ENCODE results near the gene BMPR1A. TPM values are rescaled to one million over a fixed set of nuclear protein-coding genes. Genes with fewer than 3 reads are reported as not detected.

Gene BMPR1A
- total RNA-seq, 1 experiment from 2014 or later = 42.6 TPM

DNA sequence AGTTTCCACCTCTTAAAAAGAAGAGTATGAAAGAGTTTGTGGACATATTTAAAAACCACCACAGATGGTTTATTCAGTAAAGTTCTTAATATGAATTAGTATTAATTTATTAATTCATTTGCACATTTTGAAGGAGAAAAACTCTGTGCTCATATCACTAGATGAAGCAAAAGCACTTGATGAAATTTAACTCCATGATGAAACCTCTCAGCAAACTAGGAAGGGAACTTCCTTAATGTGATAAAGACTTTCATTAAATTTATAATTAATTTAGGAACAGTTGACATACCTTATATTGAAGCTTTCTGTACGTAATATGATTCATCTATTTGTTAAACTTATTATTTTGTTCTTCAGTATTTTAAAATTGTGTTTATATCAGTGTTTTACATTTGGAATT is 101.6 kb downstream of the BMPR1A start (continued):
- TF ChIP-seq, protein P1, sequence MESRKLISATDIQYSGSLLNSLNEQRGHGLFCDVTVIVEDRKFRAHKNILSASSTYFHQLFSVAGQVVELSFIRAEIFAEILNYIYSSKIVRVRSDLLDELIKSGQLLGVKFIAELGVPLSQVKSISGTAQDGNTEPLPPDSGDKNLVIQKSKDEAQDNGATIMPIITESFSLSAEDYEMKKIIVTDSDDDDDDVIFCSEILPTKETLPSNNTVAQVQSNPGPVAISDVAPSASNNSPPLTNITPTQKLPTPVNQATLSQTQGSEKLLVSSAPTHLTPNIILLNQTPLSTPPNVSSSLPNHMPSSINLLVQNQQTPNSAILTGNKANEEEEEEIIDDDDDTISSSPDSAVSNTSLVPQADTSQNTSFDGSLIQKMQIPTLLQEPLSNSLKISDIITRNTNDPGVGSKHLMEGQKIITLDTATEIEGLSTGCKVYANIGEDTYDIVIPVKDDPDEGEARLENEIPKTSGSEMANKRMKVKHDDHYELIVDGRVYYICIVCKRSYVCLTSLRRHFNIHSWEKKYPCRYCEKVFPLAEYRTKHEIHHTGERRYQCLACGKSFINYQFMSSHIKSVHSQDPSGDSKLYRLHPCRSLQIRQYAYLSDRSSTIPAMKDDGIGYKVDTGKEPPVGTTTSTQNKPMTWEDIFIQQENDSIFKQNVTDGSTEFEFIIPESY (IDR thresholded peaks at IDR 0.05; ENCODE audit: extremely low read depth, insufficient replicate concordance, low read length) = no peak
- TF ChIP-seq ZNF274 (IDR thresholded peaks at IDR 0.05; ENCODE audit: low read depth, low read length) (no peak), CTCF (IDR thresholded peaks at IDR 0.05 in 2 of 3, conservative IDR thresholded peaks at IDR 0.05 in 1 of 3; ENCODE audit: borderline replicate concordance in 1 of 3, insufficient read depth in 1 of 3, low read depth in 2 of 3, low read length in 2 of 3) (no peak), SIN3A (IDR thresholded peaks at IDR 0.05; ENCODE audit: low read depth) (no peak), JUND (IDR thresholded peaks at IDR 0.05) (no peak)
- TF ChIP-seq, protein P2, sequence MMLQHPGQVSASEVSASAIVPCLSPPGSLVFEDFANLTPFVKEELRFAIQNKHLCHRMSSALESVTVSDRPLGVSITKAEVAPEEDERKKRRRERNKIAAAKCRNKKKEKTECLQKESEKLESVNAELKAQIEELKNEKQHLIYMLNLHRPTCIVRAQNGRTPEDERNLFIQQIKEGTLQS (IDR thresholded peaks at IDR 0.05) = no peak

DNA sequence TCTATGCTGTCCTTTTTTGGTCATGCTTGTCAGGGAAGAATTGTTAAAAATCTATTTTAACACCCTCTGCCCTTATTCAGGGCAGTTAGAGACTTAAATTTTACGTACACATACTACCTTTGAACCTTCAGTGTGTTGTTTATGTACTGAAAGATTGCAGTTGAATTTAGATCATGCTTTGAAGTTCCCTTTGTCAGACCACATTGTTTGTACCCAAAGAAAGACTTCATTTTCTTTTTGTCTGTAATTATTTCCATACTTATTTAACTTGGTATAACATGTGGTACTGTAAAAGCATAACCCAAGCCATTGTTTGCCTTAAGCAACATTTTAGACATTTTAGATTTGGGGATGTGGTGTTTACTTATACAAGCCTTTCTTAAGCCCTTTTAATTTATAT is 104.9 kb downstream of the BMPR1A start:
- Histone ChIP-seq H3K4me3 (replicated peaks in 1 of 2; ENCODE audit: low read depth in 1 of 2, low read length in 2 of 2) (no peak overlapping the region), H2AFZ (ENCODE audit: low read depth, low read length, poor library complexity, severe bottlenecking) (no peak overlapping the region), H4K20me1 (ENCODE audit: insufficient read depth) (no peaks in the 10 kb centered on the region), H3K9me3 (ENCODE audit: control insufficient read depth in 1 of 2, insufficient read depth in 1 of 2, low read depth in 1 of 2, low read length in 2 of 2) (no peaks in the 10 kb centered on the region), H3K9me2 (ENCODE audit: insufficient read depth) (peaks cover 4% of the 10 kb centered on the region; the same call in 1 of the 2 replicates), H3K4me2 (ENCODE audit: low read length) (no peak overlapping the region), H3K27me3 (ENCODE audit: insufficient read depth, low read length) (no peaks in the 10 kb centered on the region), H3K4me1 (ENCODE audit: control insufficient read depth in 1 of 2, insufficient read depth in 2 of 2, low read length in 2 of 2) (no peaks in the 10 kb centered on the region), H3K9ac (ENCODE audit: low read length) (no peak overlapping the region), H3K27ac (ENCODE audit: low read depth, low read length) (no peak overlapping the region), H3K79me2 (ENCODE audit: insufficient read depth, low read length) (no peaks in the 10 kb centered on the region), H3K36me3 (ENCODE audit: control insufficient read depth in 1 of 2, insufficient read depth in 2 of 2, low read length in 2 of 2) (0 out of 4 replicates have a peak, but pooled peaks cover 0 to 2% of the 10 kb centered on the region in 2 experiments)
- ChIA-PET CTCF (no interaction called here), POLR2A (no interaction called here), RAD21 (ENCODE audit: low non-redundant PET in 1 of 2, low total read pairs in 2 of 2, uncharacterized antibody in 2 of 2, unreplicated experiment in 2 of 2) (no interaction called here)
- intact Hi-C loops (cut with micrococcal nuclease) = no loop called here
- no peak for DNase-seq (ENCODE audit: low read depth, low spot score)
- no peak for ATAC-seq
- BruUV-seq (replicated peaks) = no TSS peak
- TF ChIP-seq TCF7L2 (IDR thresholded peaks at IDR 0.05; ENCODE audit: borderline replicate concordance, extremely low read depth, insufficient read depth, insufficient read length) (no peak), CBX3 (IDR thresholded peaks at IDR 0.05; ENCODE audit: low read depth) (no peak), EZH2 (IDR thresholded peaks at IDR 0.05) (no peak), YY1 (IDR thresholded peaks at IDR 0.05; ENCODE audit: extremely low read depth, insufficient replicate concordance, low read depth, low read length) (no peak), REST (IDR thresholded peaks at IDR 0.05; ENCODE audit: low read depth) (no peak), EGR1 (IDR thresholded peaks at IDR 0.05; ENCODE audit: low read depth) (no peak), SRF (IDR thresholded peaks at IDR 0.05; ENCODE audit: low read depth) (no peak), POLR2AphosphoS5 (IDR thresholded peaks at IDR 0.05; ENCODE audit: low read depth, low read length) (no peak), MAX (IDR thresholded peaks at IDR 0.05) (no peak), POLR2A (IDR thresholded peaks at IDR 0.05; ENCODE audit: borderline replicate concordance, extremely low read depth, insufficient read depth, insufficient read length) (no peak)
- TF ChIP-seq, protein P2 (IDR thresholded peaks at IDR 0.05) = no peak
